ENCODE data around the gene DUSP21.

DNA sequence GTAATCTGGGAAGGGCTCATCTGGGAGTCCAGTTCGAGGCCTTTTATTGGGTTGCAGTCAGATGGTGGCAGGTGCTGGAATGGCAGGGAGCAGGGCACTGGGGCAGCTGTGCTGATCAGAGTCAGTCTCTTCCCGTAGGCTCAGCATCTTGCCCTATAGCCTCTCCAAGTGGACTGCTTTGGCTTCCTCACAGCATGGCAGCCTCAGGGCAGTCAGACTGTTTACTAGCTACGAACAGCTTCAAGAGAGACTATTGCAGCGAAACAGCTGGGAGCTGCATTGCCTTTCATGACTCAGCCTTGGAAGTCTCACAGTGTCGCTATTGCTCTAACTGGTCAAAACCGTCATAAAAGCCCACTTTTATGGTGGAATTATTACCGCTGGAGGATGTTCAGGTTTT lies 26.8 kb upstream of the DUSP21 start:
- TF ChIP-seq CEBPB (IDR thresholded peaks at IDR 0.05) (no peak), EP300 (IDR thresholded peaks at IDR 0.05; ENCODE audit: borderline replicate concordance) (no peak), CREB1 (IDR thresholded peaks at IDR 0.05; ENCODE audit: low read depth) (no peak), YY1 (IDR thresholded peaks at IDR 0.05; ENCODE audit: low read depth) (no peak), FOXM1 (IDR thresholded peaks at IDR 0.05; ENCODE audit: borderline replicate concordance, low read depth) (no peak), NFIC (IDR thresholded peaks at IDR 0.05) (no peak), TAF1 (IDR thresholded peaks at IDR 0.05; ENCODE audit: low read depth) (no peak), EGR1 (IDR thresholded peaks at IDR 0.05) (no peak), RAD21 (IDR thresholded peaks at IDR 0.05; ENCODE audit: low read depth) (no peak), TEAD4 (IDR thresholded peaks at IDR 0.05) (no peak), ZBTB7A (IDR thresholded peaks at IDR 0.05; ENCODE audit: low read depth) (no peak)
- TF ChIP-seq, protein P1, sequence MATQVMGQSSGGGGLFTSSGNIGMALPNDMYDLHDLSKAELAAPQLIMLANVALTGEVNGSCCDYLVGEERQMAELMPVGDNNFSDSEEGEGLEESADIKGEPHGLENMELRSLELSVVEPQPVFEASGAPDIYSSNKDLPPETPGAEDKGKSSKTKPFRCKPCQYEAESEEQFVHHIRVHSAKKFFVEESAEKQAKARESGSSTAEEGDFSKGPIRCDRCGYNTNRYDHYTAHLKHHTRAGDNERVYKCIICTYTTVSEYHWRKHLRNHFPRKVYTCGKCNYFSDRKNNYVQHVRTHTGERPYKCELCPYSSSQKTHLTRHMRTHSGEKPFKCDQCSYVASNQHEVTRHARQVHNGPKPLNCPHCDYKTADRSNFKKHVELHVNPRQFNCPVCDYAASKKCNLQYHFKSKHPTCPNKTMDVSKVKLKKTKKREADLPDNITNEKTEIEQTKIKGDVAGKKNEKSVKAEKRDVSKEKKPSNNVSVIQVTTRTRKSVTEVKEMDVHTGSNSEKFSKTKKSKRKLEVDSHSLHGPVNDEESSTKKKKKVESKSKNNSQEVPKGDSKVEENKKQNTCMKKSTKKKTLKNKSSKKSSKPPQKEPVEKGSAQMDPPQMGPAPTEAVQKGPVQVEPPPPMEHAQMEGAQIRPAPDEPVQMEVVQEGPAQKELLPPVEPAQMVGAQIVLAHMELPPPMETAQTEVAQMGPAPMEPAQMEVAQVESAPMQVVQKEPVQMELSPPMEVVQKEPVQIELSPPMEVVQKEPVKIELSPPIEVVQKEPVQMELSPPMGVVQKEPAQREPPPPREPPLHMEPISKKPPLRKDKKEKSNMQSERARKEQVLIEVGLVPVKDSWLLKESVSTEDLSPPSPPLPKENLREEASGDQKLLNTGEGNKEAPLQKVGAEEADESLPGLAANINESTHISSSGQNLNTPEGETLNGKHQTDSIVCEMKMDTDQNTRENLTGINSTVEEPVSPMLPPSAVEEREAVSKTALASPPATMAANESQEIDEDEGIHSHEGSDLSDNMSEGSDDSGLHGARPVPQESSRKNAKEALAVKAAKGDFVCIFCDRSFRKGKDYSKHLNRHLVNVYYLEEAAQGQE (IDR thresholded peaks at IDR 0.05; ENCODE audit: low read depth), result no peak
- TF ChIP-seq, protein P2, sequence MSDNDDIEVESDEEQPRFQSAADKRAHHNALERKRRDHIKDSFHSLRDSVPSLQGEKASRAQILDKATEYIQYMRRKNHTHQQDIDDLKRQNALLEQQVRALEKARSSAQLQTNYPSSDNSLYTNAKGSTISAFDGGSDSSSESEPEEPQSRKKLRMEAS (IDR thresholded peaks at IDR 0.05), result no peak
- TF ChIP-seq, protein P3, sequence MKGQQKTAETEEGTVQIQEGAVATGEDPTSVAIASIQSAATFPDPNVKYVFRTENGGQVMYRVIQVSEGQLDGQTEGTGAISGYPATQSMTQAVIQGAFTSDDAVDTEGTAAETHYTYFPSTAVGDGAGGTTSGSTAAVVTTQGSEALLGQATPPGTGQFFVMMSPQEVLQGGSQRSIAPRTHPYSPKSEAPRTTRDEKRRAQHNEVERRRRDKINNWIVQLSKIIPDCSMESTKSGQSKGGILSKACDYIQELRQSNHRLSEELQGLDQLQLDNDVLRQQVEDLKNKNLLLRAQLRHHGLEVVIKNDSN (IDR thresholded peaks at IDR 0.05), result no peak
